HG03457 (cell line): ENCODE data around the gene B3GNT2.

Source experiments
- ATAC-seq: cut with Tn5 transposase; IDR thresholded peaks from one replicate; pipeline ENCODE4 v1.9.1; 2021; ENCODE audit warnings: moderate number of reproducible peaks; ENCODE audit not compliant: unreplicated experiment

The B3GNT2 gene

DNA sequence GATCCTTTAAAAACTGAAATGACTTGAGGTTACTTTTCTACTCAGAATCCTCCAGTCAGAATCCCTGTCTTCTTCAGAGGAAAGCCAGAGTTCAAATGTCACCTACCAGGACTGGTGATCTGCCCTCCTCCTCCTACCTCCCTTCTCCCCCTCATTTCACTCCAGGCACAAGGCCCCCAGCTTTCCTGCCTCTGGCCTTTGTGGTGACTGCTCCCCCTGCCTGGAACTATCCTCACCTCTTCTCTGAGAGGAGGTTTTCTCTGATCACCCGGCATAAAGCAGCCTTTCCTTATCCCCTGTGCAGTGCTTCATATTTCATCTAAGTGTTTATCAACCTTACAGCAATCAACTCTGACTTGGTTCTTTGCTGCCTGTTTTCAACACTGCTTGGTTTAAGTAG is 6.8 kb downstream of the B3GNT2 start:
- ATAC-seq = no peak

DNA sequence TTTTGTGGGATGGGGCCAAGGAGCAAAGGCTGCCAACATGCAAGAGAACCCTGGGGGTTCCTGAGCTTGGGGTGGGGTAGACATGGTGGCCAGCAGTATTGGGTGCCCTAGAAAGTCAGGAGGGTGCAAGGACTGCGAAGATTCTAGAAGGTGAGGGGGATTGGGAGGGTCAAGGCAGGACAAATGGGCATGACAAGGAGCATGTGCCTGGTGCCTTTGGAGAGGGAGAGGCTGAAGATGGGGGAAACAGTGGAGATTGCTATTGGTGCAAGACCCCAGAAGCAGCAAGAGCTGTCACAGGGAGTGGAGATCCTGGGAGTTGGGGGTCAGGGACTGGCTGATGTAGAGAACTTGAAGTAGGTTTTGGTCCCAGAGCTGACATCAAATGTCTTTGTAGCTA is 7.5 kb downstream of the B3GNT2 start:
- no peak for ATAC-seq

- no peak for ATAC-seq
Measured at GRCh38 chr2:62204998-62205496, 9.1 kb downstream of the B3GNT2 start.

- no peak for ATAC-seq
Measured at GRCh38 chr2:62205554-62205953, 9.6 kb downstream of the B3GNT2 start.

GRCh38 chr2:62206024-62206423 is 10.1 kb downstream of the B3GNT2 start:
- ATAC-seq = no peak

GRCh38 chr2:62207491-62207890 is 11.6 kb downstream of the B3GNT2 start:
- no peak for ATAC-seq

DNA sequence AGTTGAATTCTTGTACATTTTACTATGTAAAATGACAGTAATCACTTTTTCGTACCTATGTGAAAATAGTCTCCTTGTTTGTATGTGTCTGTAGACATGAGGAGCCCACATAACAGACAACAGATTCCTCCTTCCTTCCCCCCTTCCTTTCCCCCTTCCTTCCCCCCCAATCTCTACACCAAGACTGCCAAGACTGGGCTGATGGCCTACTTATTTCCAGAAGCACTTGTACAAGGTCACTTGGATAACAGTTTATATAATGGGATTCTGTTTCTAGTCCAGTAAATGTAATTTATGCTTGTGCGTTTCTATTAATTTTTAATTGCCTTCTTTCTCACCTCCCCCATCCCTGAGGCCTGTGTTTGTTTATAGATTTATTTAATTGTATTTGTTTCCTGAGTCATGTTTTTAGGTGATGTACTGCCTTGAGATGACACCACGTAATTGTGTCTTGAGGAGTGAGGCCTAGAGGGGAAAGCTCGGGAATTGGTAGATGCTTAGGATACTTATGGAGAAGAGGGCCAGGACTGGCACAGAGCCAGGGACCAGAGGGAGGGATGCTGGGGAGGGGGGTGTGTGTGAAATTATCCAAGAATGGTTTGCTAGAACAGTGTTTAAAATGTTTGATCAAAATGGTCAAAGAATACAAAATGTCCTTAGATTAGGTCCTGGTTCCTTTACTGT is 12.3 kb downstream of the B3GNT2 start:
- no peak for ATAC-seq

DNA sequence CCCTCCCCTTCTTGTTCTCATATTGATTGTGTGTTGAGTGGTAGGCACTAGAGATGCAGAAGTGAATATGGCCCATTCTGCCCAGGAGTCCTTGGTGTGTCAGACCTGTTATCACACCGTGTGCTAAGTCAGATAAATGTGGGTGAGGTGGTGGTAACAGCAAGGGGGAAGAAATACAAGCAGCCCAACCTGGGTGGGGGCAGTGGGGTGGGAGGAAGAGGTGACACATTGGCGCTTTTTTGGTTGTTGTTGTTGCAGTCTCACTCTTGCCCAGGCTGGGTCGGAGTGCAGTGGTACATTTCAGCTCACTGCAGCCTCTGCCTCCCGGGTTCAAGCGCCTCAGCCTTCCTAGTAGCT is 12.8 kb downstream of the B3GNT2 start:
- no peak for ATAC-seq

- ATAC-seq = no peak
Measured at GRCh38 chr2:62209427-62209991, 13.6 kb downstream of the B3GNT2 start.

- ATAC-seq = no peak
Measured at GRCh38 chr2:62215306-62216064, 19.6 kb downstream of the B3GNT2 start.

DNA sequence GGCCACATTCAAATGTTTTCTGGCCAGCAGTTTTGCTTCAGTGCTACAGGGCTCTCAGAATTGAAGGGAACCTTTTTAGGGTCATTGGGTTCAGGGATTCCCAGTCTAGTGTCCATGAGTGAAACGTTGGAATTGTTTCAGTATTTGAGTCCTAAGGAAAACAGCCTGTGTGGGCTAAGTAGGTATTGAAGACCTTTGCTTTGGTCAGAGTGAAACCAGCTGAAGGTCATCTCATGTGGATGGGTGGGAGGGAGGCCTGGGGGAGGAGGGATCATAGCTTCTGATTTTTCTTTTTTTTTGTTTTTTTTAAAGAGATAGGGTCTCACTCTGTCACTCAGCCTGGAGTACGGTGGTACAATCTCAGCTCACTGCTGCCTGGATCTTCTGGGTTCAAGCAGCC is 20.2 kb downstream of the B3GNT2 start:
- ATAC-seq = no peak

DNA sequence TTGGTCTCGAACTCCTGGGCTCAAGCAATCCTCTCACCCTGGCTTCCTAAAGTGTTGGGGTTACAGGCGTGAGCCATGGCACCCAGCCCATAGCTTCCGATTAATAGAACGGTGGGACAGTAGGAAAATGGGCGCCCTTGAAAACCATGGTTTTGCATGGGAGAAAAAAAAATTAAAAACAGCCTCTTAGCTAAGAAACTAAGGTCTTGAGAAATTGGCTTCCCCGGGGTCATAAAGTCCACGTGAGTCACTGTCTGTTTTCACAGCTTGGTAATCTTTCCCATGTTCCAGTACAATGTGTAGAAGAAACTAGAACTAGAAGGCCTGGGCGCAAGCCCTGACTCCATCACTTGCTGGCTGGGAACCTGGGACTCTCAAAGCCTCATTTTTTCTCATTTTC is 20.7 kb downstream of the B3GNT2 start:
- ATAC-seq = no peak

- ATAC-seq = no peak
Measured at GRCh38 chr2:62217421-62217820, 21.5 kb downstream of the B3GNT2 start.

GRCh38 chr2:62217970-62218369 is 22.1 kb downstream of the B3GNT2 start:
- ATAC-seq = no peak

- no peak for ATAC-seq
Measured at GRCh38 chr2:62219407-62220159, 23.7 kb downstream of the B3GNT2 start.

DNA sequence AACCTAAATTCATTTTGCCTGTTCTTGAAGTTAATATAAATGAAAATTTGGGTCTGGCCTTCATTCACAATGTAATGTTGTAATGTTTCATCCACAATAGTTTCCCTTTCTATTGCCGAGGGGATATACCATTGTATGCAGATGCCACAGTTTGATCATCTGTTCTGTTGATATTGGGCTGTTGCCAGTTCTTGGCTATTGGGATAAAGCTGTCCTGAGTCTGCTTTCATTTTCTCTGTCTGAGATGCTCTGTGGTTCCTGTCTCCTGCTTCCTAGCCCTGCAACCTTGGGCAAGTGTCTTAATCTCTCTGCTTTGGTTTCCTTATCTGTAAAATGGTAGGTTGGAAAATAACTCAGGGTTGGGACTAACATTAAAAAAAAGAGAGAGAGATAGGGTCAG is 25.2 kb downstream of the B3GNT2 start:
- no peak for ATAC-seq

GRCh38 chr2:62222171-62222570 is 26.3 kb downstream of the B3GNT2 start:
- ATAC-seq = no peak

- ATAC-seq = no peak
Measured at GRCh38 chr2:62222674-62223073, 26.8 kb downstream of the B3GNT2 start.

DNA sequence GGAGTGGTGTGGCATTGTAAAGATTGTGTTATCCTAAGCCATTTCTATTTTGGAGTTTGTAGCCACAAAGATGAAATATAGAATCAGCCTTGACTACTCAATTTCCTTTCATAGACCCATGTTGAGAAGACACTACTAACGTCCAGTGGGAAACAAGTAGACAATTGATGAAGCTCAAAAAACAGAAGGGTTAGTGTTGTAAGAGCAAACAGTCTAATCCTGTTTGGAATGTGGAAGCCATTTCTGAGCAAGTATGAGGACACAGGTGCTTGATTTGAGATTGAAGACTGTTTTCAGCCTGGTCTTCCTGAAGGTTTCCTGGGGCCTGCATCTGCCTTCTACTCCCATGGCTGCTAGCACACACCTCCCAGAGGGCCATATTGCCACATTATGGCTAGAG is 29.1 kb downstream of the B3GNT2 start:
- no peak for ATAC-seq

- ATAC-seq = no peak
Measured at GRCh38 chr2:62227386-62228075, 31.6 kb downstream of the B3GNT2 start.

DNA sequence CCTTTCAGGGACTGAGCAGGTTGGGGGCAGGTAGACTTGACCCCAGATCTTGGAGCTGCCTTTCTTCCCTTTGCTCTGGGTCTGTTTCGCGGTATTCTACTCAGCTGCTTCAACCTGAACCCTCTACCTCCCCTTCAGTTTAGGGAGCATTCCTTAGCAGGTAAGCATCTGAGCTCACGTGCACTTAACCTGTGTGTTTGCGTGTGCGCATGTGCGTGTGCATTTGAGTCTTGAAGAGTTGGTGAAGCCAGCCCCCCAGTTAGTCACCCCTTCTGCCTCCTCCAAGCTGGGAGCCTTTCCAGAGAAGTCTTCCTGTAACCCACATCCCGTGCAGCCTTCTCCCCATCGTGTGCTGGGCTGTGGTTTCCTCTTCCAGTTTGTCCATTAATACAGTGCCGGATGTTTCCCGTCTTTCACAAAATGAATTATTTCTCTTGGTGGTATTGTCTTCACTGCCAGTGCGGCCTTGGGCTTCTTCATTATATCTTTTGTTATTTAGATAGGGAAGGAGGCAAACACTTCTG is 33.2 kb downstream of the B3GNT2 start:
- ATAC-seq = no peak
